RPMI7951 (cell line): ENCODE data around the gene GPC3. TPM values are rescaled to one million over a fixed set of nuclear protein-coding genes. Genes with fewer than 3 reads are reported as not detected.

Source experiments
- DNase-seq: peaks from one replicate; pipeline ENCODE4 v3.0.0-alpha.2; 2012; ENCODE audit warnings: low read depth
- total RNA-seq: library from RNA; depleted of rRNA; stranded (reverse); fragments of >200 nt; shearing (Covaris generic); gene quantifications from 2 replicates; pipeline ENCODE4 v1.2.3, GENCODE V29; 2014

GPC3 gene
- total RNA-seq, 1 experiment from 2014 or later: 0.84 TPM

DNA sequence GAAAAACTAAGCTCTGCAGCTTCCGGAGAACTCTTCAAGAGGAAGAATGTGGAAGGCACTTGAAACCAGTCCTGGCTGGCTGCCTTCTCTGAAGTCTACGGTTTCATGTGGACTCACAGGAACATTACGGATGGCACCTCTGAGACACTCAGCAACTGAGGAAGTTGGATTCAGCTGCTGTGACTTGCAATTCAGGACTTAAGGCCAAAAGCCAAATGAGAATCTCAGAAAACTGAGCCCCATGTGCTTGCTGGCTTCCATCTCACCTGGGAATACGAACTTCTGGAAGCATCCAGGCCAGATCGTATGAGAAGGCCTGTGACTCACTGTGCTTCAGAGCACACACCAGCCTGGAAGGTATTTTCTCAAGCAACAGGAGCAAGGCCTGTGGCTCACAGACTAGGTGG, 462.3 kb downstream of the GPC3 start:
- DNase-seq: no peak

DNA sequence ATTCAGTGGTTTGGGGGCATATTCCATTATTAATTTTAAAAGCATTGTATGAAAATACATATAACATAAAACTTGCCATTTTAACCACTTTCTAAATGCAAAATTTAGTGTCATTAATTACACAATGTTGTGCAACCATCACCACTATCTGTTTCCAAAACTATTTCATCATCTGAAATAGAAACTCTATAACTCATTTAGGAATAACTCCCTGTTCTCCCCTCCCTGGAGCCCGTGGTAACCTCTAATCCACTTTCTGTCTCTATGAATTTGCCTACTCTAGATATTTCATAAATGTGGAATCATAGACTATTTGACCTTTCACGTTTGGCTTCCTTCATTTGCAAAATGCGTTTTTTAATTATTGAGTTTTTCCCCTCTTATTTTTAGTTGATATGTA, 468.7 kb downstream of the GPC3 start:
- DNase-seq: no peak

DNA sequence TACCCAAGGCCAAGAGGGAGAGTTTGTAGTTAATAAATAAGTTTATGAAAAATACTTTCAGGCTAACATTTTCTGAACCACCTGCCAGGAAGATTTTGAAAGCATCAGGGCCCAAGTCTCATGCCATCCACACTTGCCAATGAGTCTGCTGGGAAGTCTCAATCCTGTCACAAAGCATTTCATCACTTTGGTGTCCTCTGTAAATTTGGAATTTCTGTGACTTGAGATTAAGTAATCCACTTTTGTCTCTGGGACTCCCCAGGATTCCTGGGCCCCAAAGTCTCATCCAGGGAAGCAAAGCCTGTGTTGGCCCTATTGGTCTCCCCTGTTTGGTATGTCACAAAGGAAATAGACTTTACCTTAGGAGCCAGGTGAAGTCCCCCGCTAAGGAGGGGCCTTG, 470.9 kb downstream of the GPC3 start:
- DNase-seq: no peak

DNA sequence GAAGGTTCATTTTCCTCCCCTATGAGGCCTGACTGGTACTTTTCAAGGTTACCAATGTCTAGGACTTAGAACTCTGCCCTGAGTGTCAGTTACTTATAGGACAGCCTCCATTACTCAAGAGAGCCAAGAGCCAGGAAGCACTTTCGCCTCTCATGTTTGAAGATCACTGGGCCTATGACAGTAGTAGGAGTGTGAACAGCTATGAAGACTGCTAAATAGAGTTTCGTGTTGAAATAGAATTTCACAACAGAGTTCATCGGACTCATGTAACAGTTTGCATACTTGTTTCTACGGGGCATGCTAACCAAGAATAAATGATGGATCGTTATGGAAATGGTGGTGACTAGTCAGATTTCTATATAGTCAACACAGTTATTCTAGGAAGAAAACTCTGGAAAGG, 472.3 kb downstream of the GPC3 start:
- DNase-seq: no peak

DNA sequence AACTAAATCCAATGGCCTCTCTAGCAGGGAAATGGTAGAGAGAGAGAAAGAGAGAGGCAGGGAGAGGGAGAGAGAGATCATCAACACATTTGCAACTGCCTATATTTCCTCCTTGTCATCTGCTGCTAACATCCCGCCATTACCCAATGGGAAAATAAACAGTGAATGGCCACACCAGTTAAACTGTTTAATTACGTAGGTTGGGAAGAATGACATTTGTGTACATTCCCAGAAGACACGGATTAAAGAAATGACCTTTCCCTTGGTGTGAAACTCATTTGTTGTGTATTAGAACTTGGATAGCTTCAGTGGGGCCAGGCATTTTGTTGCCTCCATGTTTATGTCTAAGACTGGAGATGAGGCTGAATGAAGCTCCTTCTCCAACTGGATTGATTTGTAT, 474.4 kb downstream of the GPC3 start:
- DNase-seq: no peak

DNA sequence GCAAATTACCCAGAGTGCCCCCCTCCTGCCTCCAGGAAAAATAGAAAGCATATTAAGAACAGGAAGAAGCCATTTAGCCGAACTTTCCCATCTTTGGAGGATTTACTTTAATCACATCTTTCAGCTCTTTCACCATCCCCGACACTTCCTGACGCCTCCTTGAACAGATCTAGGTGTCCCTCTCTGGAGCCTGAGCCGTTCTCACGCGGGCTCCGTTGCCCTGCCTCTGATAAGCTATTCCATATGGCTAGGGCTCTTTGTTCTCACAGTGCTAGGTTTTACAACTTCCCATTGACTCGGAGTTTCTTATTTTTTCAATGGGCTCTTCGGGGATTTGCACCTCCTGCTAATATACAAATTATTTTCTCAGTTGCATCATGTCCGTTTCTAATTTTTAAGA, 488.0 kb downstream of the GPC3 start:
- no peak for DNase-seq

DNA sequence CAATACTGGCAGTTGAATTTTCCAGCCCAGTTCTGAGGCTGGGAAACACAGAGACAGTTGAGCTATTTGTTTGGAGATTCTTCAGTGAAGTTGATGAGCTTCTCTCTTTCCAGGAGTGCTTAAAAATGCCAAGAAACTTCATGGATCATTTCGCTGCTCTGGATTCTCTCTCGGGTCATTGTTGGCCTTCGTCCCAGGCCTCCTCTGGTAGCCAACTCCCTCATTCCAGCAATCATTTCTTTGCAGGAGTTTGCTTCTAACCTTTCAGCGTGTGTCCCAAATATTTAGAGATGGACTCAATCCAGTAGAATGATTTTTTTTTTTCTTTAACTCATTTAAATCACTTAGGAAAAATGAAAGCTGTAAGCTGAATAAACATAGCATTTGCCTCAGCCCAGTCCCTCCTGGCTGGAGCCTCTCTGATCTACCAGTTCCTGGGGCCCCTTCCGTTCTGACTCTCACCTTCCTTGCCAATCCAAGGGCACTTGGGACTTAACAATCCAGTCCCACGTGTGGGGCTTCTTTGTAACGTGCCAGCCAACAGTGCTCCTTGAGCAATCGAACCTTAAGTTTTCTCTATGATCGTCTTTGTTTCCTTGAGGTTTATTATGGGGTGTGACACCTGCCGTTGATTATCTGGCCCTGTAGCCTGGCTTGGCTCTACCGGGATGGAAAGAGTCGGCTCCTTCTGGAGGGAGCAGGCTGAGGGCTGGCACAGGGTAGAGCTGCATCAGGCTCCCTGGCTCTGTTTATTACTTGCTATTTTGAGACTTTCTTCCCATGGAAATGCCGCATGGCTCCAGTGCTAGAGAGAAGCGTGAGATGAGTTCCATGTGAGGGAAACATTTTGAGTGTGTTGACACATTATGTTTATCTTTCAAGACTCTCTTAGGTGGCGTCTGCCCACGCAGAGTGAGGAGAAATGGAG, 489.7 kb downstream of the GPC3 start:
- DNase-seq: no peak

DNA sequence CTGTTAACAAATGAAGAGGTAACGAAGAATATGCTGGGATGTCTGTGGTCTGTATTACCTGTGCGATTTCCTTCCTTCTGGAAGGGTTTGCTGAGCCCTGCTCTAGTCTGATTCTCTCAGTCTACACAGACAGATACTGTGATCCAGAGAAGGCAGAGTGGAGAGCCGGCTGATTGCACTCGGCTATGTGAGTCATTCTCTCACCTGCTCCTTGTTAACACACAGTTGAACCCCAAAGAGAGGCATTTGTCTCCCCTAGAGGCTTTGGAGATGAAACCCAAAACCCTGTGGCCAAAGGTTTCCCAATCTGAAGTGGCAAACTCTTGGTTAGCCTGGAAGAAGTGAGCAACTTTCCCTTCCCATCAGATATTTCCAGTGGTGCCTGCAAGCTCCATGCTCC, 492.0 kb downstream of the GPC3 start:
- DNase-seq: no peak

DNA sequence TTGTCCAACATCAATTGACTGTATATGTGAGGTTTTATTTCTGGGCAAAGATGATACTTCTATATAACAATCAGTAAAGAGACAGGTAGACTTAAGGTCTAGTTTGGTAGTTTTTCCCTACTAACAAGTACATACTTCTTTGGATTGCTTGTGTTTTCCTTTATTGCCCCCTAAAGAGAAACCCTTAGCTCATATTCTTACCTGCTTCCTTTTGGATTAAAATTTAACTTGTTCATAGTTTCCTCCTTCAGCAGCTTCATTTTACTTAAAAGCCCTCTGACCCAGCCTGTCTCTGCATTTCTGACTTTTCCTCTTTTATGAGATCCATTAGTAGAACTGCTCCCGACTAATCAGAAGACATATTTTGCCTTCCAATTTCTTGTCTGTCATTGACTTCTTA, 494.4 kb downstream of the GPC3 start:
- no peak for DNase-seq
